Mesenchymal stem cell (in vitro differentiated cells and primary cell): ENCODE measurements around the gene WDR1.

Source experiments
- DNase-seq: peaks from one replicate; pipeline ENCODE4 v3.0.0-alpha.2; 2013
- H2AFZ ChIP-seq: one replicate; pipeline ENCODE4 v1.6.1; 2013; ENCODE audit warnings: low read depth, mild to moderate bottlenecking, control low read depth, inconsistent platforms, low read length, moderate library complexity
- H2AK5ac ChIP-seq: 2 replicates; pipeline ENCODE4 v1.6.1; 2013; ENCODE audit warnings: low read length, moderate library complexity, mild to moderate bottlenecking, inconsistent platforms; ENCODE audit not compliant: severe bottlenecking
- H2BK120ac ChIP-seq: one replicate; pipeline ENCODE4 v1.6.1; 2013; ENCODE audit warnings: low read depth, mild to moderate bottlenecking, inconsistent platforms, low read length, moderate library complexity
- H2BK12ac ChIP-seq, 2 experiments: one replicate each; pipeline ENCODE4 v1.6.1; 2013; ENCODE audit warnings: inconsistent platforms in 2 of 2, low read length in 2 of 2, mild to moderate bottlenecking in 2 of 2, moderate library complexity in 2 of 2, control low read depth in 1 of 2
- H2BK15ac ChIP-seq: one replicate; pipeline ENCODE4 v1.6.1; 2013; ENCODE audit warnings: mild to moderate bottlenecking, low read depth, inconsistent platforms; ENCODE audit not compliant: poor library complexity, severe bottlenecking
- H2BK5ac ChIP-seq: 2 replicates; pipeline ENCODE4 v1.6.1; 2013; ENCODE audit warnings: low read depth, mild to moderate bottlenecking, low read length, control low read depth, inconsistent platforms; ENCODE audit not compliant: poor library complexity, severe bottlenecking
- H3K14ac ChIP-seq, 2 experiments: one replicate each; pipeline ENCODE4 v1.6.1; 2013; ENCODE audit warnings: inconsistent platforms in 2 of 2, low read length in 2 of 2, control low read depth in 1 of 2, mild to moderate bottlenecking in 1 of 2, moderate library complexity in 1 of 2
- H3K18ac ChIP-seq, 2 experiments: one replicate each; pipeline ENCODE4 v1.6.1; 2013; ENCODE audit warnings: inconsistent platforms in 2 of 2, low read length in 2 of 2, control low read depth in 1 of 2, low read depth in 1 of 2, mild to moderate bottlenecking in 1 of 2
- H3K23ac ChIP-seq, 2 experiments: one replicate each; pipeline ENCODE4 v1.6.1; 2013; ENCODE audit warnings: inconsistent platforms in 2 of 2, low read length in 2 of 2, mild to moderate bottlenecking in 2 of 2, moderate library complexity in 2 of 2, control low read depth in 1 of 2
- H3K27ac ChIP-seq: 2 replicates; pipeline ENCODE4 v1.5.1; 2013; ENCODE audit warnings: mild to moderate bottlenecking, moderate library complexity, low read length, control low read depth, inconsistent platforms; ENCODE audit not compliant: poor library complexity, severe bottlenecking
- H3K27me3 ChIP-seq, 2 experiments: 2 replicates each; pipeline versions ENCODE4 v1.6.1 to v1.7.0; 2013; ENCODE audit warnings: low read length in 2 of 2, mild to moderate bottlenecking in 2 of 2, moderate library complexity in 2 of 2, control low read depth in 1 of 2, inconsistent platforms in 1 of 2; ENCODE audit not compliant: control insufficient read depth in 1 of 2, insufficient read depth in 1 of 2
- H3K36me3 ChIP-seq, 2 experiments: 2 replicates each; pipeline versions ENCODE4 v1.6.1 to v1.7.0; 2013; ENCODE audit warnings: low read length in 2 of 2, control low read depth in 1 of 2, inconsistent platforms in 1 of 2, low read depth in 1 of 2, mild to moderate bottlenecking in 1 of 2; ENCODE audit not compliant: insufficient read depth in 2 of 2, control insufficient read depth in 1 of 2
- H3K4ac ChIP-seq, 2 experiments: one replicate each; pipeline ENCODE4 v1.6.1; 2013; ENCODE audit warnings: inconsistent platforms in 2 of 2, low read length in 2 of 2, mild to moderate bottlenecking in 2 of 2, moderate library complexity in 2 of 2, control low read depth in 1 of 2, low read depth in 1 of 2
- H3K4me1 ChIP-seq: 2 replicates; pipeline ENCODE4 v1.6.1; 2013; ENCODE audit warnings: low read depth, low read length, control low read depth; ENCODE audit not compliant: control insufficient read depth, insufficient read depth
- H3K4me2 ChIP-seq: 2 replicates; pipeline ENCODE4 v1.6.1; 2013; ENCODE audit warnings: low read length, mild to moderate bottlenecking, inconsistent platforms; ENCODE audit not compliant: poor library complexity, severe bottlenecking
- H3K4me3 ChIP-seq, 2 experiments: 2 replicates each; pipeline versions ENCODE4 v1.5.1 to v1.7.0; 2013; ENCODE audit warnings: low read length in 2 of 2, mild to moderate bottlenecking in 2 of 2, control low read depth in 1 of 2, low read depth in 1 of 2; ENCODE audit not compliant: insufficient read depth in 1 of 2
- H3K79me1 ChIP-seq: replicated peaks from 2 replicates; pipeline ENCODE4 v1.6.1; 2013; ENCODE audit warnings: mild to moderate bottlenecking, control low read depth, low read length, inconsistent platforms; ENCODE audit not compliant: poor library complexity, severe bottlenecking
- H3K9ac ChIP-seq: 2 replicates; pipeline ENCODE4 v1.7.0; 2013; ENCODE audit warnings: mild to moderate bottlenecking, low read length, moderate library complexity
- H3K9me3 ChIP-seq: 2 replicates; pipeline ENCODE4 v1.7.0; 2013; ENCODE audit warnings: mild to moderate bottlenecking, low read length; ENCODE audit not compliant: control insufficient read depth
- H4K8ac ChIP-seq: one replicate; pipeline ENCODE4 v1.6.1; 2013; ENCODE audit warnings: inconsistent platforms, mild to moderate bottlenecking, low read length, moderate library complexity
- H4K91ac ChIP-seq: one replicate; pipeline ENCODE4 v1.6.1; 2013; ENCODE audit warnings: mild to moderate bottlenecking, low read length, inconsistent platforms
- WGBS: methylation state at CpG from one replicate; pipeline ENCODE4 v1.1.7; 2013; ENCODE audit warnings: mixed read lengths; 5-methylcytosine and 5-hydroxymethylcytosine counted together

WDR1 gene

GRCh38 chr4:10046471-10046870 lies 70.1 kb downstream of the WDR1 start:
- Histone ChIP-seq H2BK120ac (no peak overlapping the region), H2AFZ (no peak overlapping the region), H3K23ac (no peak overlapping the region), H3K4me2 (no peak overlapping the region), H3K14ac (no peak overlapping the region), H3K36me3 (no peaks in the 10 kb centered on the region), H2BK5ac (no peak overlapping the region), H2BK12ac (no peak overlapping the region), H3K9ac (no peak overlapping the region), H3K9me3 (peaks cover 5% of the 10 kb centered on the region), H4K8ac (no peak overlapping the region), H2BK15ac (no peak overlapping the region), H3K27me3 (peaks cover 0 to 17% of the 10 kb centered on the region in 2 experiments), H2AK5ac (peak overlapping the region; percentile 42), H3K79me1 (no peaks in the 10 kb centered on the region), H3K4me1 (peaks cover 10% of the 10 kb centered on the region), H4K91ac (no peak overlapping the region), H3K27ac (peak overlapping the region; percentile 65), H3K4ac (no peak overlapping the region), H3K4me3 (no peak overlapping the region), H3K18ac (no peak overlapping the region)
- DNase-seq, result no peak
- WGBS, result 87% methylated on average over 3 of the region's 3 CpGs

DNA sequence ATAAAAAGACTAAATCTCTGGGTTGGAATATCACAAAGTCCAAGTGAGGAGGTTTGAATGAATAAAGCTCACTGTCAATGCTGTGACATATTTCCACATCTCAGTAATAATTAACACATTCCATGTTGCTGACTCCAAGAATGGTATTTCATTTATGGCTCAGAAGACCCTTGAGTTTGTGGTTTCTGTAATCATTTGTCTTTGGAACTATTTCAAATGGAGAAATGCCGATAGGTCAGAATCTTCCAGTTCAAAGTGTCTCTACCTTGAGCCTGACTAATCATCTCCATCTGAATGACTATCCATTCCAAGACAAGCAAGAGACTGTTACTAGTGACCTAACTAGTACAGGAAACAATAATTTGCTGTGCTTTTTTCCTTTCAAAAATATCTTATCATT lies 71.1 kb downstream of the WDR1 start:
- Histone ChIP-seq H3K14ac (no peak overlapping the region), H2AFZ (no peak overlapping the region), H2AK5ac (no peak overlapping the region), H3K79me1 (no peaks in the 10 kb centered on the region), H3K36me3 (no peaks in the 10 kb centered on the region), H3K18ac (no peak overlapping the region), H2BK120ac (no peak overlapping the region), H2BK12ac (no peak overlapping the region), H2BK5ac (no peak overlapping the region), H3K4me3 (no peak overlapping the region), H3K4me2 (no peak overlapping the region), H4K91ac (no peak overlapping the region), H2BK15ac (no peak overlapping the region), H3K9me3 (peaks cover 5% of the 10 kb centered on the region), H3K4ac (no peak overlapping the region), H4K8ac (no peak overlapping the region), H3K9ac (no peak overlapping the region), H3K27ac (peak overlapping the region; percentile 81), H3K27me3 (peaks cover 0 to 7% of the 10 kb centered on the region in 2 experiments), H3K23ac (no peak overlapping the region), H3K4me1 (peaks cover 10% of the 10 kb centered on the region)
- 43% methylated on average over 1 of the region's 1 CpG for WGBS
- DNase-seq, result peak; percentile 16

GRCh38 chr4:10041036-10041435 lies 75.6 kb downstream of the WDR1 start:
- no peak overlapping the region for H3K14ac ChIP-seq
- H3K23ac ChIP-seq, result no peak overlapping the region
- H3K18ac ChIP-seq, result no peak overlapping the region
- H4K91ac ChIP-seq, result no peak overlapping the region
- DNase-seq, result no peak
- no peak overlapping the region for H2AFZ ChIP-seq
- H2BK120ac ChIP-seq, result no peak overlapping the region
- H2BK12ac ChIP-seq, result no peak overlapping the region
- H3K4me2 ChIP-seq, result no peak overlapping the region
- no peak overlapping the region for H4K8ac ChIP-seq
- H3K9me3 ChIP-seq, result peaks cover 5% of the 10 kb centered on the region
- H2BK5ac ChIP-seq, result no peak overlapping the region
- H3K4ac ChIP-seq, result no peak overlapping the region
- no peaks in the 10 kb centered on the region for H3K36me3 ChIP-seq
- no peak overlapping the region for H3K4me3 ChIP-seq
- no peak overlapping the region for H2BK15ac ChIP-seq
- H2AK5ac ChIP-seq, result no peak overlapping the region
- H3K79me1 ChIP-seq, result no peaks in the 10 kb centered on the region
- no peak overlapping the region for H3K27ac ChIP-seq
- H3K4me1 ChIP-seq, result peaks cover 4% of the 10 kb centered on the region
- 78% methylated on average over 6 of the region's 6 CpGs for WGBS
- no peak overlapping the region for H3K9ac ChIP-seq
- H3K27me3 ChIP-seq, result peaks cover 4 to 7% of the 10 kb centered on the region in 2 experiments

GRCh38 chr4:10040049-10040892 lies 76.3 kb downstream of the WDR1 start:
- Histone ChIP-seq H3K4ac (no peak overlapping the region), H3K23ac (no peak overlapping the region), H3K79me1 (no peaks in the 10 kb centered on the region), H3K4me2 (no peak overlapping the region), H4K91ac (no peak overlapping the region), H3K36me3 (no peaks in the 10 kb centered on the region), H2AK5ac (no peak overlapping the region), H3K14ac (no peak overlapping the region), H3K27me3 (peaks cover 4 to 7% of the 10 kb centered on the region in 2 experiments), H2BK5ac (no peak overlapping the region), H2BK15ac (no peak overlapping the region), H3K27ac (no peak overlapping the region), H2BK12ac (no peak overlapping the region), H4K8ac (no peak overlapping the region), H3K9me3 (peaks cover 5% of the 10 kb centered on the region), H3K4me1 (peaks cover 3% of the 10 kb centered on the region), H3K9ac (no peak overlapping the region), H2AFZ (no peak overlapping the region), H2BK120ac (no peak overlapping the region), H3K4me3 (no peak overlapping the region), H3K18ac (no peak overlapping the region)
- 64% methylated on average over 8 of the region's 10 CpGs for WGBS
- DNase-seq, result no peak
